ENCODE results near the gene CST9.
"Not testable (repeated sequence)": the region's sequence is repeated elsewhere in the genome, so short reads cannot be mapped to it uniquely, and the experiment has no call there.

CST9 gene

GRCh38 chr20:23586735-23587525 is 18.8 kb downstream of the CST9 start:
- DNase-seq, result no peak

- no peak for DNase-seq
Measured at GRCh38 chr20:23585808-23586734, 19.6 kb downstream of the CST9 start.

DNA sequence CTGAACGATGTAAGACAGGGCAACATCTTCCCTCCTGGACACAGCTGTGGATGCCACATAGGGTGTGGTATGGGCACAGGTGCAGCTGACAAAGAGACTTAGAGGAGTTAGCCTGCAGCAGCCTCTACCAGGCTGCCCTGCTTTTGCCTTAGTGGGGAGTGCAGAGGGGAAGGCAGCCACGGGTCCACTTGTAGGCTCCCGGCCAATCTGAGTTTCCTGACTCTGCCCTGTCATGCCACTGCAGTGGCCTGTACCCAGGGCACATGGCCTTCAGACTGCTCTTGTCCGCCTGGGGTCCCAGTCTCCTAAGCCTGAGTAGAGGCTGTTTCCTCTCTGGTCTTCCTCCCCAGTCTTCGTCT is 20.3 kb downstream of the CST9 start:
- no peak for DNase-seq

GRCh38 chr20:23584434-23585199 is 21.1 kb downstream of the CST9 start:
- no peak for DNase-seq

- DNase-seq, result no peak
Measured at GRCh38 chr20:23583526-23583925, 22.2 kb downstream of the CST9 start.

GRCh38 chr20:23582293-23582692 is 23.4 kb downstream of the CST9 start:
- peak; percentile 2 for DNase-seq

- DNase-seq, result not testable (repeated sequence)
Measured at GRCh38 chr20:23581833-23582232, 23.9 kb downstream of the CST9 start.

DNA sequence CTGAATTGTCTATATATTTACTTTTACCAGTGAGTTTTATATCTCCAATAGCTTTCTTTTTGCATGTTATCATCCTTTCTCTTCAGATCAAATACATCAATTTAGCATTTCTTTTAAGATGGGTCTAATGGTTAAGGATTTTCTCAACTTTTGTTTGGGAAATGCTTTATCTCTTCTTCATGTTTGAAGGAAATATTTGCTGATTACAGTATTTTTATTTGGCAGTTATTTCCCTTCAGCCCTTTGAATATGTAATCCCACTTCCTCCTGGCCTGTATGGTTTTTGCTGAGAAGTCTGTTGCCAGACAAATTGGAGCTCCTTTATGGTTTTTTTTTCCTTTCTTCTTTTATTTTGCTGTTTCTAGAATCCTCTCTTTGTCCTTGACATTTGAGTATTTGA is 30.7 kb downstream of the CST9 start:
- DNase-seq, result no peak

DNA sequence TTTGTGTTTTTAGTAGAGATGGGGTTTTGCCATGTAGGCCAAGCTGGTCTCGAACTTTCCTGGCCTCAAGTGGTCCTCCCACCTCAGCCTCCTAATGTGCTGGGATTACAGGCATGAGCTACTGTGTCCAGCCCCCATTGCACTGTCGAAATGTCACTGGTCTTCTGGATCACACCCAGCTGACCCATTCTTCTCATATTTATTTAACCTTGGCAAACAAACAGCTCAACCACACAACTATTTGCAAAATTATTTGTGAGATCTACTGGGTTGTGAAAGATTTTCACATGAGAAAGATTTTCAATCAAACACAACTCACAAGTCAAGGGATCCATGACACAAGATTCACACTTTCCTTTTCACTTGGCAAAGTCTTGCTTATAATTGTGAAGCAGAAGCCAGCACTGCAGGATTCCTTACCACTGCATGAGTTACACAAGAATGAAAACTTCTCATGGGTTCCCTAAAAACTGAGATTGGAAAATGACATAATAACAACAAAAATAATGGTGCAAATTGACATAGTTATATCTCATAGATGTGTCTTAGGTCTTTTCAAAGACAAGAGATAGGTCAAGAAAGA is 35.4 kb downstream of the CST9 start:
- DNase-seq, result no peak

- DNase-seq, result no peak
Measured at GRCh38 chr20:23569570-23569969, 36.1 kb downstream of the CST9 start.

DNA sequence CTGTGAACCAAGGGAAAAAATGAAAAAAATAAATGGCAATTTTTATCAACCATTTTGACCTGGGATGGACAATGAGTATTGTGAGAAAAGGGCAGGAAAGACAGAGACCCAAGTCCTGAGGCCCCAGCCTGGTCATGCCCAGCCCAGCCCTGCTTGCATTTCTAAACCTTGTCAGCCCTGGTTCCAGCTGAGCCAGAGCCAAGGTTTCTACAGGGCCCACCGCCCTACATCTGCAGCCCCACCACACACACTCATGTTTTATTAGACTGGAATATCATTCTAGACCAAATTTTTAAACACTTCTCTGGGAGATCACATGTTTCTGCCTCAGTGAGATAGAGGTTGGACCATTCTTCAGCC is 36.8 kb downstream of the CST9 start:
- DNase-seq, result no peak

- DNase-seq, result no peak
Measured at GRCh38 chr20:23568320-23568970, 37.3 kb downstream of the CST9 start, which contains the start of gene CST9L. TSS of gene CST9L (minus strand) at chr20:23568484. CDS start at chr20:23568450, 34 bp downstream.

- no peak for DNase-seq
Measured at GRCh38 chr20:23566199-23566932, 39.4 kb downstream of the CST9 start.

DNA sequence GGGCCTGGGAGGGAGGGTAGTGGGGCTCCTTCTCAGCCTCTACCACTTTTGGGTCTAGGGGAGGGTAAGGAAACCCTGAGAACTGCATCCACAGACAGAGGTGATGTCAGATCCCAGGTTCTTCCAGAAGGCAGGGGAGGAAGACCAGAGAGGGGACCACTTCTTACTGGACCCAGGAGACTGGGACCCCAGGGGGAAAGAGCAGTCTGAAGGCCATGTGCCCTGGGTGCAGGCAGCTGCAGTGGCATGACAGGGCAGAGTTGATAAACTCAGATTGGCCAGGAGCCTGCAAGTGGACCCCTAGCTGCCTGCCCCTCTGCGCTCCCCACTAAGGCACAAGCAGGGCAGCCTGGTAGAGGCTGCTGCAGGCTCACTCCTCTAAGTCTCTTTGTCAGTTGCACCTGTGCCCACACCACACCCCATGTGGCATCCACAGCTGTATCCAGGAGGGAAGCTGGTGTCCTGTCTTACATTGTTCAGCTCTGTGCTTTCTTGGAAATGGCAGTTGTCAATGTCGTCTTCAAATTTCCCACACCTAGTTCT is 40.1 kb downstream of the CST9 start:
- DNase-seq, result no peak

DNA sequence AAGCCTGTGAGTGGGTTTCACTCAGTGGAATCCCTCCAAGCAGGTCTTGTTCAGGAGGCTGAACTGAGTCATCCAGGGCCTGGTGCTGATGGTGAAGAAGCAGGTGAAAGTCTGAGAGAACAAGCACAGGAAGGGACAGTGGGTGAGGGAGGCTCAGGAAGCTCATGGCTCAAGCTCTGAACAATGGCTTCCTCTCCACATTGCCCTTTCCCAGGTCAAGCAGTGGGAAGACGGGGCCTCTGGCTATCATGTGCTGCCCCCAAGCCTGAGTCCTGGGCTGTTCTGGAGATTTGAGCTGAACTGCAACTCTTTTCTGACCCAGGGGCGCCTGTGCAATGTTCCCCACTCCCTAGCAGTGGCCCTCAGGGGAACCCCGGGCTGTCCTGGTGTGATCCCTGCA is 40.8 kb downstream of the CST9 start:
- no peak for DNase-seq

DNA sequence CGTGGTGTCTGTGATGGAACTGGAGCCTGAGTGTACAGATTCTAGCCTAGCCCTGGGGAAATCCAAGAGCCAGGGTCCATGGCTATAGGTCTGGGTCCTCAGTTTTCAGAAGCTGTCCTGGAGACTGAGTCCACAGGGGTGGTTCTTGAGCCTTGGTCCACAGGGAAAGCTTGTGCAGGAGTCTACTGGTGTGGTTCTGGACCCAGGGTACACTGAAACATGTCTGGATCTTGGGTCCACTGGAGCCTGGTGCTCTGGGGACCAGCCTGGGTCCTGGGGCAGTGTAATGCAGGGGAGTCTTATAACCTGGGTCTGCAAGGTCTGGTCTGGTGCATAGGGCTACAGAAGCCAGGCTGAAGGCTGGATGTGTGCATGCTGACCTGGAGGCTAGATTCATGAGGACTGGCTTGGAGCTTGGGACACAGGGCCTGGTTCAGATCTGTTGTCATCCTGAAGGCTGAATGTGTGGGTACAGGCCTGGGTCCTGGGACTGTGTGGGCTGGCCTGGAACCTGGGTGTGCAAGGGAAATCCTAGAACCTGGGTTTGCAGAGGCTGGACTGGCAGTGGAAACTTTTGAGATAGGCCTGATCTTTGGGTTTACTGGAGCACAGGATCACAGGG is 42.9 kb downstream of the CST9 start:
- no peak for DNase-seq

DNA sequence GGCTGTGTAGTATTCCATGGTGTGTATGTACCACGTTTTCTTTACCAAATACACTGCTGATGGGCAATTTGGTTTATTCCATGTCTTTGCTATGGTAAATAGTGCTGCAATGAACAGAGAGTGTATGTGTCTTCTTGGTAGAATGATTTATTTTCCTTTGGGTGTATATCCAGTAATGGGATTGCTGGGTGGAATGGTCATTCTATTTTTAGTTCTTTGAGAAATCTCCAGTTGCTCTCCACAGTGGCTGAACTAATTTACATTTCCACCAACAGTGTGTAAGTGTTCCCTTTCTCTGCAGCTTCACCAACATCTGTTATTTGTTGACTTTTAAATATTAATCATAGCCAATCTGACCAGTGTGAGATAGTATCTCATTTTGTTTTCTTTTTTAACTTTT is 51.3 kb downstream of the CST9 start:
- DNase-seq, result no peak

Measured in fibroblast of skin of scalp (primary cell).